HCT116 (cell line): ENCODE data around the gene HSD3B1.

ENCODE experiments used
- CTCF ChIP-seq, 3 experiments: fragments of 200-600 bp in 1 of 3; sonication (generic) in 1 of 3; IDR thresholded peaks in 2 of 3; conservative IDR thresholded peaks in 1 of 3; 2 replicates each; pipeline ENCODE4 v1.5.1; 2012 to 2017; ENCODE audit warnings: low read depth in 2 of 3, low read length in 2 of 3, antibody characterized with exemption in 1 of 3, borderline replicate concordance in 1 of 3, control low read depth in 1 of 3, mild to moderate bottlenecking in 1 of 3, mixed read lengths in 1 of 3, mixed run types in 1 of 3, moderate library complexity in 1 of 3; ENCODE audit not compliant: insufficient read depth in 1 of 3
- EZH2 ChIP-seq: fragments of 200-600 bp; sonication (generic); IDR thresholded peaks from 2 replicates; pipeline ENCODE4 v1.6.1; 2017; ENCODE audit warnings: antibody characterized with exemption, mixed run types
- EZH2phosphoT487 ChIP-seq: fragments of 200-600 bp; IDR thresholded peaks from 2 replicates; pipeline ENCODE4 v1.6.1; 2018; ENCODE audit warnings: antibody characterized with exemption, borderline replicate concordance
- POLR2A ChIP-seq: IDR thresholded peaks from 2 replicates; pipeline ENCODE4 v1.7.0; 2011; ENCODE audit warnings: borderline replicate concordance; ENCODE audit not compliant: insufficient read depth, insufficient read length; ENCODE audit errors: extremely low read depth
- POLR2AphosphoS5 ChIP-seq: IDR thresholded peaks from 2 replicates; pipeline ENCODE4 v1.6.1; 2011; ENCODE audit warnings: mild to moderate bottlenecking, low read depth, low read length, moderate library complexity

- TF ChIP-seq EZH2: no peak
- no peak for TF ChIP-seq CTCF (IDR thresholded peaks at IDR 0.05 in 2 of 3, conservative IDR thresholded peaks at IDR 0.05 in 1 of 3; ENCODE audit: borderline replicate concordance in 1 of 3, insufficient read depth in 1 of 3, low read depth in 2 of 3, low read length in 2 of 3)
- no peak for TF ChIP-seq POLR2A
- TF ChIP-seq EZH2phosphoT487: no peak
- TF ChIP-seq POLR2AphosphoS5: no peak
Observed at GRCh38 chr1:119469741-119470140, 37.3 kb upstream of the HSD3B1 start.
